ENCODE results near the gene GRIA1.
A peak's percentile ranks its signal among the peaks of the same experiment; 100 is the strongest.

Gene GRIA1
- long read RNA-seq, donor 1, partial matches to known transcripts: 0 of 2 reads
- long read RNA-seq, donor 1, other reads (novel, unspliced or antisense): 0 of 2 reads
- long read RNA-seq, donor 2: 0 reads
- long read RNA-seq, donor 3: 0 reads
- long read RNA-seq, donor 4: 0 reads
- long read RNA-seq, donor 5: 0 reads
- long read RNA-seq, donor 6: 0 reads
- long read RNA-seq, donor 7, partial matches to known transcripts: 0 of 1 reads
- long read RNA-seq, donor 7, other reads (novel, unspliced or antisense): 0 of 1 reads
- long read RNA-seq, donor 8: 0 reads

DNA sequence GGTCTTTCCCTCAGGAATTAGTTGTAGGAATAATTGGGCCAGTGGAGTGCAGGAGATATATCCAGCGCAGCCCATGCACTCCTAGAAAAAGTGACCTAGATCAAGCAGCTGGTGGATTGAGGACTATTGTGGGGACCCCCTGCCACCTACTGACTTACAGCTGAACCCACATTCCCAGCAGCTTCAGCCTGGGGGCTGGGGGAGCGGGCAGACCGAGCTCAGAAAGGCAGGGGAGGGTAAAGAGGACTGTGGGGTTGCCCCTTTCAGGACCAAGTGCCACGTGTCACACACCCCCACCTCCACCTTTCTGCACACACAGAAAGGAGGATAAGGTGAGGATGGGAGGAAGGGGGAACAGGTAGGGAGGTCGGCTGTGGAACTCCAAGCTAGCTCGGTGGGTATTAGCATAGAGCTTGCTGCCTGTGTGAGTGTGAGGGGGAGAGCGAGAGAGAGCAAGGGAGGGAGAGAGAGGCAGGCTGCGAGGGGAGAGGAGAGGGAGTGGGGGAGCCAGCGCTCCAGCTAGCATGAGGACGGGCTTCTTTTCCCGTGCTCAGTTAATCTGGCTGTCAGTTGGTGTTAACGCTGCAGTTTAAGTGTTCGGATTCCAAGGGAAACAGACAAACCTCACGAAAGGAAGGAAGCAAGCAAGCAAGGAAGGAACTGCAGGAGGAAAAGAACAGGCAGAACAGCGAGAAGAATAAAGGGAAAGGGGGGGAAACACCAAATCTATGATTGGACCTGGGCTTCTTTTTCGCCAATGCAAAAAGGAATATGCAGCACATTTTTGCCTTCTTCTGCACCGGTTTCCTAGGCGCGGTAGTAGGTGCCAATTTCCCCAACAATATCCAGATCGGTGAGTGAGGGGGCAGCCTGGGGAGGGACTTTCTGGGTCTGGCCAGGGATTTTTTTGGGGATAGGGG is at the start of gene GRIA1:
GRIA1 (plus strand) TSS at position 553 of the 920 bp plus-strand sequence.
- peak; percentile 31 for DNase-seq

DNA sequence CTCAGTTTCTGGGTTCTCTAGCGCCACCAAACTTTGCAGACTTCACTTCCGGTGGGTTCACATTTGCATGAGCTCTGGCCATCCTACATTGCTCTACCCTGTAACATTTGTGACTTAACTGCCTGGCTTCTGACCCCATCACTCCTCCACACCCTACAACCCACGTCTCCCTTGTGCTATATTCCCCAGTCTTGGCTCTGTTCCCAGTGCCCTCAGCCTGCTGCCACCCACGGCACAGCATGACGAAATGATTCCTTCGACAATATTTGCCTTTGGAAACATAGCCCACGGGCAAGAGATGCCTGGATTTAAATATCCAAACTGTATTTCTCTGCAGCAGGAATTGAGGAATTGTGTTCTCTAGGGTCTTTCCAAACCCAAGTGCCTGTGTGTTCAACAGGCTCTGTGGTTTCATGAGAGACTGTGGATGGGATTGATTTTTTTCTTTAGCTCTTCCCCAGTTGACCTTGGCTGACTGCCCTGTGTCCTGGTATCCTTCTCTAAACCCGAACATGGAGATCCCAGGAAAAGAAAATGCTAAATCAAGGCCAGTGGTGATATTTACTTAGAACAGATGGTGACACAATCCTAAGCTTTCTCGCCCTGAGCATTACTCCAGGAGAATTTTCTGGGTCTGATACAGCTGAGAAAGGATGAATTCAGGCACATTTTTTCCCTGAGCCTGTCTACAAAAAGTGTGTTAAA is 44.4 kb upstream of the GRIA1 start:
- no peak for DNase-seq

- DNase-seq: no peak
These were observed 42.9 kb upstream of the GRIA1 start for GRCh38 chr5:153447534-153447933.

- no peak for DNase-seq
These were observed 34.1 kb upstream of the GRIA1 start for GRCh38 chr5:153456354-153456753.

DNA sequence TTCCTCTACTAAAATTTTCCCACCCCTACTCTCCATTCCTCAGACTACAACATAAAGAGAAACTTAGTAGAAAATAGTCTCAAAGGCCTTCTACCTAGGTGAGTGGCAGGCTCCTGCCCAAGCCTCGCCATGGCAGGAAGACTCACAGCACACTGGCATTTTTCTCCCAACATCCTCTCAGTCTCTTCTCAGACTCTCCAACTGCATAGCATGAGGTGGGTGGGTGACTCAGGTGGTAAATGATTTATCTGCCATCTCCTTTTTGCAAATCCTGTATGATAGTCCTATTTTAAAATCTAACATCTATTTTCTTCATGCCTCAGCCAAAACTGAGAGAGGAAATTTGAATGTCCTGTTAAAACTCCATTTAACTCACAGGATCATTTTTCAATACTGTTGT is 33.5 kb upstream of the GRIA1 start:
- no peak for DNase-seq

DNA sequence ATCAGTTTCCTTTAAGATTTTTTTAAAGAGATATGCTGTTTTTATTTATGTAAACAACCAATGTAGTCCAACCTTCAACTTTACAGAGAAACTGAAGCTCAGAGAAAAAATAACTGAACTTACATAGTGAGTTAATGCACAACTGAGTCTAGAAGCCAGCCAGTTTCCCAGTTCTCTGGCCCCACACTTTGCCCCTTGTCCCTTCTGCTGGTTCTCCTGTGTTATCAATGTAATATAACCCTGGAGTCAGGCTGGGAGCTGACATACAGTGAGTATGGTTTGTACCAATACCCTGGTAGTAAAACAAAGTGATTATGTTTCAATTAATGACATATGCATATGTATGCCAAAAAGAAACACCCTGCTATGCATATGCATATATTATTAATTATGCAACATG is 32.2 kb upstream of the GRIA1 start:
- DNase-seq: no peak

- DNase-seq: no peak
These were observed 31.3 kb upstream of the GRIA1 start for GRCh38 chr5:153459051-153459743.

- no peak for DNase-seq
These were observed 30.0 kb upstream of the GRIA1 start for GRCh38 chr5:153460421-153460820.

GRCh38 chr5:153461341-153461740 is 29.1 kb upstream of the GRIA1 start:
- no peak for DNase-seq

- no peak for DNase-seq
These were observed 26.7 kb upstream of the GRIA1 start for GRCh38 chr5:153463806-153464205.

GRCh38 chr5:153467546-153467945 is 22.9 kb upstream of the GRIA1 start:
- DNase-seq: no peak

DNA sequence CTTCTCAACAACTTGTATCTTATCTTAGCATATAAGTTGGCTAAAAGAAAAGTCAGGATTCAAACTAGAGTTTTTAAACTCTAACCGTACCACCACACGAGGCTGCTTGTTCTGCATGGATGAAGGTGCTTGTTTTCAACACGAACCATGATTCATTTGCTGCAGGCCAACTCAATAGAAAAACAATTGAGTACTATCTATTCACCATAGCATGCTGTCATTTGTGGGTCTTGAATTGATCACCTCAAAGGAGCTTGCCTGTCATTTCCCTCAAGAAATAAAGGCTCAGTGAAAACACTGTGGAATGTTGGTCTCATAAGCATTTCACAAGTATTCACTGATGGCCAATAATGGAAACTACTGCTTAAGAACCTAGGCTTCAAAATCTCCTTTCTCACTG is 21.0 kb upstream of the GRIA1 start:
- DNase-seq: no peak

DNA sequence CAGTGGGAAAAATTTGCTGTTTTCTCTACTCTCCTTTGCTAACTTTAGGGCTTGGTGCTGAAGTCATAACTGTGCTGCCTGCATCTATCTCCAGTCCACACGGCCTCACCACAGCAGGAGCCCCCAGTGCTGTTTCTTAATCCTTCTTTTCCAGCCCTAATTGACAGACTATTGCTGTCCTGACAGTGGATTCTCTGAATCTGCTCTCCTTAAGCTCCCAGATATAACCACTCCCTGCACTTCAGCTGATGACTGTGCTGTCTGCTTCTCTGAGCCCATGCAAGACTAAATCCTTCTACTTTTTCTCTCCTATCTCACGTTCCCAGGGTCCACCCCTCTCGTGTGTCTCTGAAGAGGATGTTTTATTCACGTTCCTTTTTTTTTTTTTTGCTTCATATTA is 19.7 kb upstream of the GRIA1 start:
- no peak for DNase-seq

DNA sequence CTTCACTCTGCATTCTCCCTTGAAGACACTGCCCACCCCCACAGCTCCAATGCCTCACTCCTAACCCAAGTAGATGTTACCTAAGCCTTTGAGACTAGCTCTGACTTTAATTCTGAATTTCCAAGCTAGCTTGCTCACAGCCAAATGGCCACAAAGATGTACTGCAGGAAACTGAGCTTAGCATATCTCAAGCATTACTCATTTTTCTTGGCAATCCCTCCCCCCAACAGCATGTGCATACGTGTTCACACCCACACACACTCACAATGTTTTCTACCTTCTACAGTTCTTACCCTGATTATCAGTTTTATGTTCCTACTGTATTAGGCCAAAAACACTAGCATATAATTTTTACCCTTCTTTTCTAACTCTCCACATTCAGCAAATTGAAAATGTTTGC is 13.7 kb upstream of the GRIA1 start:
- no peak for DNase-seq

GRCh38 chr5:153480401-153480800 is 10.1 kb upstream of the GRIA1 start:
- no peak for DNase-seq

GRCh38 chr5:153483482-153483881 is 7.0 kb upstream of the GRIA1 start:
- DNase-seq: no peak

- no peak for DNase-seq
These were observed 4.8 kb upstream of the GRIA1 start for GRCh38 chr5:153485641-153486040.

GRCh38 chr5:153486771-153487170 is 3.7 kb upstream of the GRIA1 start:
- DNase-seq: no peak

DNA sequence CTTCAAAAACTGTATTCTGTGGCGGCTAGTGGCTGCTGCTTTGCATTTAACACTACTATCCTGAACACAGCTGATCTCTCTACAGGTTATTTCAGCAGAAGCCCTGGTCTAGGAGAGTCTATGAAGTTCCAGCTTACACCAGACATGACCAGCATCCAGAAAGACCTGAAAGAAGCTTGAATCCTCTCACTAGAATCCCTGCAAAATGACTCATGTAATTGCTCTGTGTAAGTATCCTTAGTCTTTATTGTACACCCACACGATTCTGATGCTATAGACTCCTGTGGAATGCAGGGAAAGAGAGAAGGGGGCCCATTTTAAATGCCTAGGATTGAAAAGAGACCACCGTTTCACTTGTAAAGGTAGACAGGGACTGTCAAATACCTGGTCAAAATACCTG is 859 bp upstream of the GRIA1 start:
- no peak for DNase-seq

- DNase-seq: no peak
These were observed 721 bp downstream of the GRIA1 start for GRCh38 chr5:153491038-153491744.

DNA sequence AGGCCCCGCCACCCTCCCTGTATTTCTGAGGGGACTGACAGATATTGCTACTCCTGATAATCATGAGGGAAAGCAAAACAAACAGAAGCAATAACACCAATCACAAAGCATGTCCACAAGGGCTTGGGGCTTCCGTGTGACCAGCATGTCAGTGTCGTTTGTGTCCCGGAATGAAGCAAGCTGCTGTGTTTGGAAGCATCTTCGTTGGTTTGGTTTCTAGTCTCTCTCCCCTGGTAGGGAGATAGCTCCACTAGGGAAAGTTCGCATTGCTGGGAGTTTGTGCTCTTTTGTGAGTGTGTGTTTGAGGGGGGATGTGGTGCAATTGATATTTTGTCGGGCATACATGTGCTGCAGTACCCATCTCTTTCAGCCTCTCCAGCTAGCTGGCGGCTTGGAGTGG is 1.4 kb downstream of the GRIA1 start:
- no peak for DNase-seq

DNA sequence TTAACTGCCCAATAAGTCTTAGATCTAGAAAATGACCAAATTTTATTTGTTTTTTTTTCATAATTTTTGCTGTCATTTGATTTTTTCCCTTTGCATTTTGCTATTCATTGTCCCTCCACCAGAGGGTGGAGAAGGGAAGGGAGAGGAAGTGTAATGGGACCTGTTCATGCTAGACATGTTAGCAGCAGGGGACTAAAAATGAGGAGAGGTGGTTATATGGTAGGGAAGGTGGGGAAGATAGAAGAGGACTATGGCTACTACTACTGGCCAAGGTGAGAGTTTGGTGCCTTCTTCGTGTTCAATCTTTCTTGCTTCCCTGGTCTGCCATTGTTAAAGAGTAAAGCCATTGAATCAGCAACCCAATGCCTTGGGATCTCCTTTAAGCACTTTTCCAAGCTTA is 6.4 kb downstream of the GRIA1 start:
- no peak for DNase-seq

Measured in right kidney (tissue), 9 donors.